Non-pigmented ciliary epithelial cell (primary cell): ENCODE data around the gene PBXIP1.
"Not testable (repeated sequence)": the region's sequence is repeated elsewhere in the genome, so short reads cannot be mapped to it uniquely, and the experiment has no call there.

Experiments
- DNase-seq: peaks from one replicate; pipeline ENCODE4 v3.0.0-alpha.2; 2010; ENCODE audit warnings: low read depth

The PBXIP1 gene

GRCh38 chr1:154994591-154994990, 38.7 kb upstream of the PBXIP1 start:
- no peak for DNase-seq

GRCh38 chr1:154994269-154994587, 38.3 kb upstream of the PBXIP1 start:
- no peak for DNase-seq

GRCh38 chr1:154993572-154994268, 37.8 kb upstream of the PBXIP1 start, which contains the start of gene LENEP:
Gene LENEP, plus strand, starts transcription at chr1:154993586. Its CDS starts 22 bp downstream, at chr1:154993608.
- no peak for DNase-seq

- DNase-seq: no peak
Observed at GRCh38 chr1:154992721-154993571, 37.0 kb upstream of the PBXIP1 start.

- DNase-seq: no peak
Observed at GRCh38 chr1:154990276-154990675, 34.4 kb upstream of the PBXIP1 start.

GRCh38 chr1:154989195-154989860, 33.4 kb upstream of the PBXIP1 start:
- no peak for DNase-seq

- DNase-seq: no peak
Observed at GRCh38 chr1:154988058-154988954, 32.4 kb upstream of the PBXIP1 start.

GRCh38 chr1:154987326-154987725, 31.4 kb upstream of the PBXIP1 start:
- no peak for DNase-seq

GRCh38 chr1:154986736-154987135, 30.8 kb upstream of the PBXIP1 start:
- not testable (repeated sequence) for DNase-seq

- DNase-seq: no peak
Observed at GRCh38 chr1:154983776-154984466, 28.0 kb upstream of the PBXIP1 start.

- DNase-seq: peak; percentile 99
Observed at GRCh38 chr1:154982897-154983648, 27.2 kb upstream of the PBXIP1 start, which contains the start of gene FLAD1. Gene FLAD1, plus strand, starts transcription at chr1:154983344. Its CDS starts 351 bp downstream, at chr1:154983695.

- no peak for DNase-seq
Observed at GRCh38 chr1:154982341-154982740, 26.4 kb upstream of the PBXIP1 start.

- DNase-seq: no peak
Observed at GRCh38 chr1:154978360-154978759, 22.5 kb upstream of the PBXIP1 start.

GRCh38 chr1:154977762-154978161, 21.9 kb upstream of the PBXIP1 start:
- not testable (repeated sequence) for DNase-seq

GRCh38 chr1:154975409-154976059, 19.6 kb upstream of the PBXIP1 start:
- no peak for DNase-seq

- DNase-seq: no peak
Observed at GRCh38 chr1:154974808-154975408, 19.0 kb upstream of the PBXIP1 start.

- peak; percentile 100 for DNase-seq
Observed at GRCh38 chr1:154974102-154974807, 18.4 kb upstream of the PBXIP1 start, which contains the start of gene CKS1B. Gene CKS1B, plus strand, starts transcription at chr1:154974681. Its CDS starts 65 bp downstream, at chr1:154974746.

- peak; percentile 92 for DNase-seq
Observed at GRCh38 chr1:154973344-154974101, 17.6 kb upstream of the PBXIP1 start.
